Hematopoietic multipotent progenitor cell (in vitro differentiated cells): ENCODE measurements around the gene RBM45. TPM values are rescaled to one million over a fixed set of nuclear protein-coding genes. Genes with fewer than 3 reads are reported as not detected.
"Not testable (repeated sequence)": the region's sequence is repeated elsewhere in the genome, so short reads cannot be mapped to it uniquely, and the experiment has no call there.

Source experiments
- DNase-seq, 3 donors: peaks; one replicate each; pipeline ENCODE4 v3.0.0-alpha.2; 2011 to 2015; ENCODE audit warnings: low read depth in 2 of 3, low spot score in 2 of 3
- total RNA-seq: library from RNA; depleted of rRNA; stranded (reverse); fragments of >200 nt; gene quantifications from one replicate; pipeline ENCODE4 v1.2.3, GENCODE V29; 2012

RBM45 gene, protein sequence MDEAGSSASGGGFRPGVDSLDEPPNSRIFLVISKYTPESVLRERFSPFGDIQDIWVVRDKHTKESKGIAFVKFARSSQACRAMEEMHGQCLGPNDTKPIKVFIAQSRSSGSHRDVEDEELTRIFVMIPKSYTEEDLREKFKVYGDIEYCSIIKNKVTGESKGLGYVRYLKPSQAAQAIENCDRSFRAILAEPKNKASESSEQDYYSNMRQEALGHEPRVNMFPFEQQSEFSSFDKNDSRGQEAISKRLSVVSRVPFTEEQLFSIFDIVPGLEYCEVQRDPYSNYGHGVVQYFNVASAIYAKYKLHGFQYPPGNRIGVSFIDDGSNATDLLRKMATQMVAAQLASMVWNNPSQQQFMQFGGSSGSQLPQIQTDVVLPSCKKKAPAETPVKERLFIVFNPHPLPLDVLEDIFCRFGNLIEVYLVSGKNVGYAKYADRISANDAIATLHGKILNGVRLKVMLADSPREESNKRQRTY
- total RNA-seq = 12.4 TPM

GRCh38 chr2:178112202-178113152 is at the start of gene RBM45:
Gene RBM45, plus strand, starts transcription at chr2:178112437. Its CDS starts 110 bp downstream, at chr2:178112547.
- peak; percentile 75 to 90 (median 89) for DNase-seq

DNA sequence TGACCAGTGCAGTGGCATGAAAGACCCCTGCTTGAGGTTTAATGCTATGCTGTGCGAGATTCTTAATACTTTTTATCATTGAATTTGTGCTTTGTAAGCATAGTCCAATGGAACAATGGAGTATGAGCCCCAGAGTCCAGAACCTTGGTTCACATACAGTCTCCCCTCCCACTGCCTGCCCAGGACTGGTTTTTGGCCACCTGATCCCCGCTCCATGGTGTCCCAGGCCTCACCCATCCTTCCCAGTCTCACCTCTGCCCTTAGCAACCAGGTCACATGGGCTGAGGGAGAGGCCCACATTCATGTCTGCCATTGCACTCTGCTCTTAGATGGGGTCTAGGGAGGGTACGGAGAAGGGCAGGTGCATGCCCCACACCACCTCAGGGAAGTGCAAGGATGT is 45.9 kb upstream of the RBM45 start:
- DNase-seq = no peak

DNA sequence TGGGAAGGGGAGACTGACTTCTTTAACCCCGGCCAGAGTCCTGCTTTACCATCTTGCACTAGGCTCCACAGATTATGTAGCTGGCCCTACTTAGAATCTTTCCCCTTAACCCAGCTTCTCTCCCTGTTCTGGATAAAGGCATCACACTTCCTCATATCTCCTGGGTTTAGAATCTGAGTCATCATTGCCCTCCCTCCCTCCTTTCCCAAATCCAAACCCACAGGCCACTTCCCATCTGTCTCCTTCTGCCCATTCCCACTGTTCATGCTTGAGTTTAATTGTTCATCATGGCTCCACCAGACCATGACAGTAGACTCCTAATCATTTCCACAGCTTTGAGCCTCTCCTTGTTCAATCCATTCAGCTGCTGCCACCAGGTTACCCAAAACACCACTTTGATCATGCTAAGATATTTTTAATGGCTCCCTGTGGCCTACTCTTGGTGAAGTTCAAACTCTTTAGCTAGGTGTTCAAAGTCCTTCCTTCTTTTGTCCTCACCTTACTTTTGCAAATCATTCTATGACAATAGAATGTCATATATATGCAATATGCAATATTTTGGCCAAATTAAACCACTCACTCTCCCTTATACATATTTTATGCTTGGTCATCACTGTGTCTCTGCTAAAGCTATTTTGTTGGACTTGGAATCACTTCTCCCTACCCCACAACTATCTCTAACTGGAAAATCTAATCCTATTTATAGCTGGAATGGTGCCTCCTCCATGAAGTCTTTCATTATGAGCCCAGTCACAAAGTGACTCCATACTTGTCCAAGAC is 45.2 kb upstream of the RBM45 start:
- DNase-seq = no peak

- DNase-seq = no peak
Measured at GRCh38 chr2:178068823-178069454, 43.3 kb upstream of the RBM45 start.

GRCh38 chr2:178069551-178069950 is 42.7 kb upstream of the RBM45 start:
- DNase-seq = peak in 1 of 3 donors; percentile 7

DNA sequence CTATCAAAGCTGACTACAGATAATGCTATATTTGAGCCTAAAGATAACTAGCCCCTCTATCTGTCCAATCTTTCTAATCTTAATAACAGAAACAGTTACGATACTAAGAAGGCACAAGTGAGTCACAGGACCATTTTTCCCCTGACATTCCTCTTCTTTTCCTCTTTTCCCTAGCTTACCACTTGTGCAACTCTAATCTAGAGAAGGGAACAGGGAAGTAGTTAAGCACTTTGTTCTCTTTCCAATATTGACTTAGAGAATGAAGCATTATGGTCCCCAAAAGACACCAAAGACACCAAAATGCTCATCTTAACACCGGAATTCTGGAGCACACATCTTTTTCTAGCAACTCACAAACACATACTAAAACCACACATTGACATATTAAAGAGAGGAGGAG is 41.4 kb upstream of the RBM45 start:
- DNase-seq = no peak

DNA sequence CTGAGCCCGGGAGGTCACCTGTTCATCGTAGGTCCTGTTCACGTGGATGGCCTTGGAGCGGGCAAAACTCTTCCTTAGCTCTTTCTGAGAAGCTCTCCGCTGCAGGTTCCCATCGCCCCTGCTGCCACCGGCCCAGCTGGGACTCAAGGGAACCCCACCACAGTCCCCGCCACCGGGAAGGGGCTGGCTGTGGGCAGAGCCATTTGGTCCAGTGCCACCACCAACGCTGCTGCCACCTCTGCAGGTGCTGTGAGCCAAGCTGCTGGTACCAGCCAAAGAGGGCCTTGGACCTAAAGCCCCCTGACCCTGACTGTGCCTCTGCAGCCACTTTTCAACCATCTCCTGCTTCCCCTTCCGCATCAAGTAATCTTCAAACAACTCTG is 40.2 kb upstream of the RBM45 start:
- no peak for DNase-seq

DNA sequence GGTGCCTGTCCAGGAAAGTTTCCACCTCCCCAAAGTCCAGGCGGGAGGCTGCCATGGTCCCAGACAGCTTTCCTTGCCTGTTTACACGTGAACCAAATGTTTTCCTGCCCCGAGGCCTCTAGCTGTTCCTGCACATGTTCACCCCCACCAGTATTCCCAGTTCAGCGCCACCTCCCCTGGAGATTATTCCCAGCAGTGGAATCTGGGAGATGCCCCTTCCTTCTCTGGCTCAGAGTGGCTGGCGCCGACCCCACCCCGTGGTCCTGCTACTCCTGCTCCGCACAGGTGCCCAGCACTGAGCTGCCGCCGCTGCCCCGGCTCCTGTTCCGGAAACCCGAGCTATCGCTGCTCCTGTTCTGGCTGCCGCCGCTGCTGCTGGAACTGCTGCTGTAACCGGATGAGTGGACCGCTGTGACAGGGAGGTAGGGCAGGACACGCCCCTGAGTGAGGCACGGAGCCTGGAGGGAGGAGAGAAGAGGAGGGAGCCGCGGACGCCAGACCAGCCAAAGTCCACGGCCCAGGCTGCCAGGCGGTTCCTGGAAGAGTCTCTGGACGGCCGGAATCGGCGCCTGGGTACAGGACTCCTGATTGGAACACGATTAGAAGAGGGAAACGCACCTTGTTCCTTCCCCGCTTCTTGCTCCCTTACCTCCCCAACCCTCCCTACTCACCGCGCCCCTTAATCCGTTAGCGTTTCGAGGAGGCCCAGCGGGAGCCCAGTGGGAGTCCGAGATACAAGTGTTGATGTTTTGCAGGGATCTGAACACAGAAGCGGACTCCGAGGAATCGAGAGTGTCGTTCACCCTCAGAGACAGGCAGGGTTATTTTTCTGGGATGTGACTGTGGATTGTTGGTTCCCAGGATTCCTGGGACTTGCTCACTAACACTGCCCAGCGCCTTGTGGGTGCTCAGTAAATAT is 39.6 kb upstream of the RBM45 start, which contains the start of gene PDE11A:
TSS of gene PDE11A (minus strand) at position 395 of the 919 bp plus-strand sequence. CDS start at position 55, 340 bp downstream.
- peak in 2 of 3 donors; percentile 45 to 61 for DNase-seq

DNA sequence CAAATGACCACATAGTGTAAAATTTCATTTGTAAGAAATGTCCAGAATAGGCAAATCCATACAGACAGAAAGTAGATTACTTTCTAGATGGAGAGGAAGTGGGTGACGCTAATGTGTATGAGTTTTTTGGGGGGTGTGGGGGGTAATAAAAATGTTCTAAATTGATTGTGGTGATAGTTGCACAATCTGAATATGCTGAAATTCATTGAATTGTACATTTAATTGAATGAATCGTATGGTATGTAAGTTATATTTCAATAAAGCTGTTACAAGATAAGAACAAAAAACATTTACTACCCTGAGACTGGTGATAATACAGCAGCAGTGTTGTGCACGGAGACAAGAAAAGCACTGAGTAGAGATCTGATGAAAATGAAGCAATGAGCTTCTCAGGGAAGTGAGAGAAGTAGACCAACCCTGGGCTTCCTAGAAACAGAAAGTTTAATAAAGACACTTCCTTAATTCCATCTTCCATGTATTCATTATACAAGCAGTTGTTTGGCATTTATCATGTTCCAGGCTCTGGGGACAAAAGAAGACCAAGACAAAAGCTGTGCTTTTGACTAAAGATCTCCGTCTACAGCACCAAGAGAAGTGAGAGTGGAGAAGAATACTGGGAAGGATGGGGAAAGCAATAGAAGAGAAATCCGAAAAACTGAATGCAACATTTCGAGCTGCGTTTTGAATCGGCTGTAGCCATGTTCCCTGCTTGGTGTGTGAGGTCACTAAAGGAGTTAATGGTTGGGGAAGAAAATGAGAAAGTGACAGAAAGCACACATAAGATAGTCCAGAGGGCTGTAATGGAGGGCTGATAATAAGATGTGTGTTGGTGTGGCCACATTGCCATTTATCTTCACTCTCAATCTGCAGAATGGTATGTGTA is 37.9 kb upstream of the RBM45 start:
- DNase-seq = no peak

- DNase-seq = no peak
Measured at GRCh38 chr2:178075006-178075326, 37.3 kb upstream of the RBM45 start.

- DNase-seq = no peak
Measured at GRCh38 chr2:178076130-178076529, 36.1 kb upstream of the RBM45 start.

DNA sequence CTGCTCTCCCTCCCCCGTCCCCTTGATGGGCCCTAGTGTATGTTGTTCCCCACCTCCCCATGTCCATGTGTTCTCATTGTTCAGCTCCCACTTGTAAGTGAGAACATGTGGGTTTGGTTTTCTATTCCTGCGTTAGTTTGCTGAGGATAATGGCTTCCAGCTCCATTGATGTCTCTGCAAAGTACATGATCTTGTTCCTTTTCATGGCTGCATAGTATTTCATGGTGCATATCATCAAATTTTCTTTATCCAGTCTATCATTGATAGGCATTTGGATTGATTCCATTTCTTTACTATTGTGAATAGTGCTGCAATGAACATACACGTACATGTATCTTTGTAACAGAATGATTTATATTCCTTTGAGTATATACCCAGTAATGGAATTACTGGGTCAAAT is 33.0 kb upstream of the RBM45 start:
- DNase-seq = not testable (repeated sequence)

GRCh38 chr2:178082408-178083045 is 29.7 kb upstream of the RBM45 start:
- no peak for DNase-seq

DNA sequence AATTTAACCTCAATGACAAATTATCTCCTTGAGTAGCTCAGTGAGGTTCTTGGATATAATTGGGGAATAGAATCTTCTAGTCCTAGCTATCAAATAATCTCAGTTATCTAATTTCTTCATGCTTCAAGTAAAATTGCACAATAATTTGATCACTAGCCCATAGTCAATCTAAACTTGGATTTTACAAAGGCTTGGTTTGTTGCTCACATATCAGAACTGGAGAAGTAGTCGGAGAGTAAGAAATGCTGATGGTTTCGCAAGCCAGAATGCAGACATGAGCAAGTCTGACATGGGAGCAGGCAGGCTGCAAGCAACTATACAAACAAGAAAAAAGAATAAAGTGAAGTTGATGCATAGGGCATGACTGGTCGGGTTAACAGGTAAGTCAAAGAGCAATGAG is 28.0 kb upstream of the RBM45 start:
- DNase-seq = no peak

GRCh38 chr2:178088774-178089270 is 23.4 kb upstream of the RBM45 start:
- no peak for DNase-seq

DNA sequence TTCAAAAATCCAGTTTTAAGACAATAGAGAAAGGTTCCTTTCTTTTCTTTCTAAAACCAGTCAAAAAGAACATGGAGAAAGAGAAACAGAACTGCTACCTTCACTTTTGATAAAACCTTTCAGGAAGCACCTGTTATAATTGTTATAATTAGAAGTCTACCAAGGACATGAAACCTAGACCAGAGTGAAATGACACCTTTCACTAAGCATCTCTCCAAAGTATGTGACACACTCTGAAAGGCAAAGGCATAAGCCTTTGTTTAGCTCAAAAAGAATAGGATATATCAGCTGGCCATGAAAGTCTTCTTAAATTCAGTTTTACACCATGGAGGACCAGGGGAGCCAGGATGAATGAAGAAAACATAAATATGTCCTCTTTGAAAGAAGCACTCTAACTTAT is 18.8 kb upstream of the RBM45 start:
- DNase-seq = no peak

DNA sequence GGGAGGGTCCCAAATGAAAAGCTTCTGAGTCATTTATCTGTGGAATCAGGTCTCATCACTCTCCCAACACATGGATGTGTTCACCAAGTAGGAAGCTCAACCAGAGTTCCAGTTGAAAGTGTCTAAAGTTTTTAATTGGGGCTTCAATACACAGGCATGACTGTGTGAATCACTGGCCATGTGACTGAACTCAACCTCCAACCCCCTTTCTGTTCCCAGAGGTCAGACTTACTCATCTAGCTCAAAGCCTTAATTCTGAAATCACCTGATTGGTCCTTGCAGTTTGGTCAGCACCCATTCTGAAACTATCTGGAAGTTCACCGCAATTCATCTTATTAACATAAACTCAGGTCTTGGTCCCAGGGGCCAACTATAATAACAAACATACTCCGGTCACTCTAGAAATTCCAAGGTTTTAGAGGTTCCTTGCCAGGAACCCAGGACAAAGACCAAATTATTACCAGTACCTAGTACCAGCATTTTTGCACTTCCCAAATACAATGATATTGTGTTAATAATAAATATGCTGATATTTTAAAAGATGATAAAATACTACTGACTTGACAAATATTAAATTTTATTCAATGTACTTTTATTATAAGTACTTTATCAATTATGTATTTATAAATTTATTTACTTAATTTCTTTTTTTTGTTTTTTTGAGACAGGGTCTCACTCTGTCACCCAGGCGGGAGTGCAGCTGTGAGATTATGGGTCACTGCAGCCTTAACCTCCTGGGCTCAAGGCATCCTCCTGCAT is 10.7 kb upstream of the RBM45 start:
- no peak for DNase-seq
